Trophoblast cell (in vitro differentiated cells and primary cell): ENCODE data around the gene ZNF616.

ENCODE experiments used
- DNase-seq, 2 donors: peaks; one replicate each; pipeline ENCODE4 v3.0.0-alpha.2; 2016
- H2AFZ ChIP-seq: 2 replicates; pipeline ENCODE4 v1.6.1; 2013; ENCODE audit warnings: low read length, moderate library complexity, mild to moderate bottlenecking; ENCODE audit not compliant: insufficient read depth, poor library complexity
- H2AK5ac ChIP-seq: 2 replicates; pipeline ENCODE4 v1.6.1; 2013; ENCODE audit warnings: mild to moderate bottlenecking, low read length
- H2BK120ac ChIP-seq: 2 replicates; pipeline ENCODE4 v1.6.1; 2013; ENCODE audit warnings: low read length, mild to moderate bottlenecking, moderate library complexity; ENCODE audit not compliant: insufficient read depth, poor library complexity
- H2BK12ac ChIP-seq: 2 replicates; pipeline ENCODE4 v1.6.1; 2013; ENCODE audit warnings: mild to moderate bottlenecking, low read length, moderate library complexity
- H2BK5ac ChIP-seq: 2 replicates; pipeline ENCODE4 v1.6.1; 2013; ENCODE audit warnings: low read length, low read depth, moderate library complexity, mild to moderate bottlenecking; ENCODE audit not compliant: poor library complexity
- H3K14ac ChIP-seq: 2 replicates; pipeline ENCODE4 v1.6.1; 2013; ENCODE audit warnings: mild to moderate bottlenecking, low read length
- H3K18ac ChIP-seq: 2 replicates; pipeline ENCODE4 v1.6.1; 2013; ENCODE audit warnings: mild to moderate bottlenecking, low read length
- H3K23ac ChIP-seq: 2 replicates; pipeline ENCODE4 v1.6.1; 2013; ENCODE audit warnings: low read length
- H3K27ac ChIP-seq: 2 replicates; pipeline ENCODE4 v1.5.1; 2013; ENCODE audit warnings: low read depth, mild to moderate bottlenecking, inconsistent platforms, low read length, moderate library complexity
- H3K27me3 ChIP-seq: 2 replicates; pipeline ENCODE4 v1.6.1; 2013; ENCODE audit warnings: inconsistent platforms, mild to moderate bottlenecking, low read length, moderate library complexity; ENCODE audit not compliant: insufficient read depth
- H3K36me3 ChIP-seq, 2 experiments: 1 replicate in 1 of 2; 2 replicates in 1 of 2; pipeline ENCODE4 v1.6.1; 2013; ENCODE audit warnings: low read length in 2 of 2, mild to moderate bottlenecking in 2 of 2, moderate library complexity in 1 of 2; ENCODE audit not compliant: insufficient read depth in 2 of 2, control insufficient read depth in 1 of 2
- H3K4ac ChIP-seq: 2 replicates; pipeline ENCODE4 v1.6.1; 2013; ENCODE audit warnings: low read depth, mild to moderate bottlenecking, low read length, moderate library complexity
- H3K4me1 ChIP-seq, 2 experiments: 1 replicate in 1 of 2; 2 replicates in 1 of 2; pipeline ENCODE4 v1.6.1; 2013; ENCODE audit warnings: low read length in 2 of 2, mild to moderate bottlenecking in 2 of 2, moderate library complexity in 1 of 2; ENCODE audit not compliant: insufficient read depth in 2 of 2, control insufficient read depth in 1 of 2
- H3K4me2 ChIP-seq: 2 replicates; pipeline ENCODE4 v1.6.1; 2013; ENCODE audit warnings: inconsistent platforms, mild to moderate bottlenecking, low read length, moderate library complexity
- H3K4me3 ChIP-seq: 2 replicates; pipeline ENCODE4 v1.5.1; 2013; ENCODE audit warnings: mild to moderate bottlenecking, low read depth, low read length, inconsistent platforms
- H3K79me1 ChIP-seq: one replicate; pipeline ENCODE4 v1.6.1; 2013; ENCODE audit warnings: low read length
- H3K79me2 ChIP-seq: 2 replicates; pipeline ENCODE4 v1.6.1; 2013; ENCODE audit warnings: low read length, mild to moderate bottlenecking; ENCODE audit not compliant: control insufficient read depth, insufficient read depth, poor library complexity
- H3K9ac ChIP-seq: 2 replicates; pipeline ENCODE4 v1.6.1; 2013; ENCODE audit warnings: mild to moderate bottlenecking, low read length
- H3K9me3 ChIP-seq: 2 replicates; pipeline ENCODE4 v1.6.1; 2013; ENCODE audit warnings: low read depth, mild to moderate bottlenecking, control low read depth, inconsistent platforms, low read length; ENCODE audit not compliant: insufficient read depth
- H4K12ac ChIP-seq: 2 replicates; pipeline ENCODE4 v1.6.1; 2013; ENCODE audit warnings: low read depth, mild to moderate bottlenecking, low read length, moderate library complexity
- H4K8ac ChIP-seq: 2 replicates; pipeline ENCODE4 v1.6.1; 2013; ENCODE audit warnings: low read depth, mild to moderate bottlenecking, low read length, moderate library complexity
- H4K91ac ChIP-seq: one replicate; pipeline ENCODE4 v1.6.1; 2013; ENCODE audit warnings: low read depth, mild to moderate bottlenecking, low read length, moderate library complexity
- WGBS: extraction: QIAGEN DNeasy Blood & Tissue Kit; methylation state at CpG from one replicate; pipeline ENCODE4 v1.1.7; 2013; ENCODE audit warnings: missing lambda C conversion rate; ENCODE audit not compliant: insufficient read length, insufficient coverage; ENCODE audit errors: extremely low coverage; 5-methylcytosine and 5-hydroxymethylcytosine counted together

Gene ZNF616

GRCh38 chr19:52115526-52116053 lies 24.1 kb downstream of the ZNF616 start:
- no CpG with 5 or more reads among the region's 12 CpGs for WGBS

GRCh38 chr19:52114691-52115090 lies 25.0 kb downstream of the ZNF616 start:
- no peaks in the 10 kb centered on the region for H3K4me1 ChIP-seq
- no peak for DNase-seq
- H3K79me1 ChIP-seq = no peaks in the 10 kb centered on the region
- no peak overlapping the region for H2AFZ ChIP-seq
- no peak overlapping the region for H3K18ac ChIP-seq
- H3K27me3 ChIP-seq = peaks cover 2% of the 10 kb centered on the region
- no peak overlapping the region for H2BK5ac ChIP-seq
- no peaks in the 10 kb centered on the region for H3K79me2 ChIP-seq
- H3K36me3 ChIP-seq = peaks cover 10 to 25% of the 10 kb centered on the region in 2 experiments
- no peak overlapping the region for H3K4me2 ChIP-seq
- no peak overlapping the region for H3K23ac ChIP-seq
- no peak overlapping the region for H4K91ac ChIP-seq
- H4K8ac ChIP-seq = no peak overlapping the region
- H2AK5ac ChIP-seq = no peak overlapping the region
- H3K9me3 ChIP-seq = peaks cover 17% of the 10 kb centered on the region
- H3K4me3 ChIP-seq = no peak overlapping the region
- WGBS = no CpG with 5 or more reads among the region's 5 CpGs
- H4K12ac ChIP-seq = no peak overlapping the region
- H3K14ac ChIP-seq = no peak overlapping the region
- no peak overlapping the region for H3K4ac ChIP-seq
- H3K27ac ChIP-seq = no peak overlapping the region
- no peak overlapping the region for H3K9ac ChIP-seq
- H2BK120ac ChIP-seq = no peak overlapping the region
- no peak overlapping the region for H2BK12ac ChIP-seq

More at GRCh38 chr19:52115526-52116053, 24.1 kb downstream of the ZNF616 start:
- no peak overlapping the region for H3K18ac ChIP-seq
- H3K9me3 ChIP-seq = peaks cover 16% of the 10 kb centered on the region
- no peaks in the 10 kb centered on the region for H3K4me1 ChIP-seq
- H2BK5ac ChIP-seq = no peak overlapping the region
- no peaks in the 10 kb centered on the region for H3K79me2 ChIP-seq
- H3K4ac ChIP-seq = no peak overlapping the region
- no peak overlapping the region for H2AFZ ChIP-seq
- H4K8ac ChIP-seq = no peak overlapping the region
- DNase-seq = no peak
- H2AK5ac ChIP-seq = no peak overlapping the region
- H2BK12ac ChIP-seq = no peak overlapping the region
- H3K23ac ChIP-seq = no peak overlapping the region
- H4K91ac ChIP-seq = no peak overlapping the region
- H4K12ac ChIP-seq = no peak overlapping the region
- H3K27me3 ChIP-seq = peaks cover 2% of the 10 kb centered on the region
- no peak overlapping the region for H3K4me3 ChIP-seq
- H3K36me3 ChIP-seq = peaks cover 10 to 25% of the 10 kb centered on the region in 2 experiments
- H3K9ac ChIP-seq = no peak overlapping the region
- H3K79me1 ChIP-seq = no peaks in the 10 kb centered on the region
- H3K14ac ChIP-seq = no peak overlapping the region
- H3K27ac ChIP-seq = no peak overlapping the region
- H3K4me2 ChIP-seq = no peak overlapping the region
- no peak overlapping the region for H2BK120ac ChIP-seq

GRCh38 chr19:52112624-52113023 lies 27.1 kb downstream of the ZNF616 start:
- Histone ChIP-seq H3K18ac (no peak overlapping the region), H3K36me3 (peaks cover 3 to 17% of the 10 kb centered on the region in 2 experiments), H3K4me3 (no peak overlapping the region), H3K79me1 (no peaks in the 10 kb centered on the region), H4K12ac (no peak overlapping the region), H3K14ac (no peak overlapping the region), H4K8ac (no peak overlapping the region), H3K27me3 (peaks cover 2% of the 10 kb centered on the region), H3K9me3 (peaks cover 15% of the 10 kb centered on the region), H2AK5ac (no peak overlapping the region), H2BK5ac (no peak overlapping the region), H3K4me1 (no peaks in the 10 kb centered on the region), H3K23ac (no peak overlapping the region), H3K4me2 (no peak overlapping the region), H3K27ac (no peak overlapping the region), H3K9ac (no peak overlapping the region), H4K91ac (no peak overlapping the region), H3K79me2 (no peaks in the 10 kb centered on the region), H3K4ac (no peak overlapping the region), H2BK120ac (no peak overlapping the region), H2AFZ (no peak overlapping the region), H2BK12ac (no peak overlapping the region)
- no CpG with 5 or more reads among the region's 3 CpGs for WGBS
- no peak for DNase-seq

GRCh38 chr19:52110780-52111179 lies 29.0 kb downstream of the ZNF616 start:
- no peak overlapping the region for H3K4me3 ChIP-seq
- H3K9ac ChIP-seq = no peak overlapping the region
- H2BK12ac ChIP-seq = no peak overlapping the region
- no peak overlapping the region for H2AFZ ChIP-seq
- no peak overlapping the region for H3K14ac ChIP-seq
- no peak overlapping the region for H3K18ac ChIP-seq
- no peak overlapping the region for H4K12ac ChIP-seq
- H3K79me1 ChIP-seq = no peaks in the 10 kb centered on the region
- H3K9me3 ChIP-seq = peaks cover 14% of the 10 kb centered on the region
- WGBS = no CpG with 5 or more reads among the region's 6 CpGs
- no peak overlapping the region for H2BK120ac ChIP-seq
- H3K4me1 ChIP-seq = no peaks in the 10 kb centered on the region
- DNase-seq = no peak
- H3K36me3 ChIP-seq = peaks cover 3 to 11% of the 10 kb centered on the region in 2 experiments
- no peak overlapping the region for H3K23ac ChIP-seq
- no peak overlapping the region for H4K8ac ChIP-seq
- no peak overlapping the region for H2AK5ac ChIP-seq
- H3K4me2 ChIP-seq = no peak overlapping the region
- H3K27ac ChIP-seq = no peak overlapping the region
- H3K4ac ChIP-seq = no peak overlapping the region
- no peak overlapping the region for H4K91ac ChIP-seq
- peaks cover under 1% of the 10 kb centered on the region for H3K27me3 ChIP-seq
- H2BK5ac ChIP-seq = no peak overlapping the region
- H3K79me2 ChIP-seq = no peaks in the 10 kb centered on the region
